Measurements from ENCODE around the gene TEAD4.
A peak's percentile ranks its signal among the peaks of the same experiment; 100 is the strongest.

The TEAD4 gene

GRCh38 chr12:3077572-3078081 lies 118.4 kb downstream of the TEAD4 start:
- H3K27me3 Mint-ChIP-seq (ENCODE audit: low read depth, poor library complexity), result peaks cover 17% of the 10 kb centered on the region
- TF ChIP-seq, protein P1, sequence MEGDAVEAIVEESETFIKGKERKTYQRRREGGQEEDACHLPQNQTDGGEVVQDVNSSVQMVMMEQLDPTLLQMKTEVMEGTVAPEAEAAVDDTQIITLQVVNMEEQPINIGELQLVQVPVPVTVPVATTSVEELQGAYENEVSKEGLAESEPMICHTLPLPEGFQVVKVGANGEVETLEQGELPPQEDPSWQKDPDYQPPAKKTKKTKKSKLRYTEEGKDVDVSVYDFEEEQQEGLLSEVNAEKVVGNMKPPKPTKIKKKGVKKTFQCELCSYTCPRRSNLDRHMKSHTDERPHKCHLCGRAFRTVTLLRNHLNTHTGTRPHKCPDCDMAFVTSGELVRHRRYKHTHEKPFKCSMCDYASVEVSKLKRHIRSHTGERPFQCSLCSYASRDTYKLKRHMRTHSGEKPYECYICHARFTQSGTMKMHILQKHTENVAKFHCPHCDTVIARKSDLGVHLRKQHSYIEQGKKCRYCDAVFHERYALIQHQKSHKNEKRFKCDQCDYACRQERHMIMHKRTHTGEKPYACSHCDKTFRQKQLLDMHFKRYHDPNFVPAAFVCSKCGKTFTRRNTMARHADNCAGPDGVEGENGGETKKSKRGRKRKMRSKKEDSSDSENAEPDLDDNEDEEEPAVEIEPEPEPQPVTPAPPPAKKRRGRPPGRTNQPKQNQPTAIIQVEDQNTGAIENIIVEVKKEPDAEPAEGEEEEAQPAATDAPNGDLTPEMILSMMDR (IDR thresholded peaks at IDR 0.05), result no peak
- peaks cover 7% of the 10 kb centered on the region for H3K9me3 Mint-ChIP-seq
- DNase-seq, result no peak
- peaks cover 35% of the 10 kb centered on the region for H3K4me1 Mint-ChIP-seq
- H3K36me3 Mint-ChIP-seq (ENCODE audit: low read depth), result peaks cover 9% of the 10 kb centered on the region
- H3K27ac Mint-ChIP-seq, result no peak overlapping the region
- H3K4me3 Mint-ChIP-seq, result peak overlapping the region; percentile 82

DNA sequence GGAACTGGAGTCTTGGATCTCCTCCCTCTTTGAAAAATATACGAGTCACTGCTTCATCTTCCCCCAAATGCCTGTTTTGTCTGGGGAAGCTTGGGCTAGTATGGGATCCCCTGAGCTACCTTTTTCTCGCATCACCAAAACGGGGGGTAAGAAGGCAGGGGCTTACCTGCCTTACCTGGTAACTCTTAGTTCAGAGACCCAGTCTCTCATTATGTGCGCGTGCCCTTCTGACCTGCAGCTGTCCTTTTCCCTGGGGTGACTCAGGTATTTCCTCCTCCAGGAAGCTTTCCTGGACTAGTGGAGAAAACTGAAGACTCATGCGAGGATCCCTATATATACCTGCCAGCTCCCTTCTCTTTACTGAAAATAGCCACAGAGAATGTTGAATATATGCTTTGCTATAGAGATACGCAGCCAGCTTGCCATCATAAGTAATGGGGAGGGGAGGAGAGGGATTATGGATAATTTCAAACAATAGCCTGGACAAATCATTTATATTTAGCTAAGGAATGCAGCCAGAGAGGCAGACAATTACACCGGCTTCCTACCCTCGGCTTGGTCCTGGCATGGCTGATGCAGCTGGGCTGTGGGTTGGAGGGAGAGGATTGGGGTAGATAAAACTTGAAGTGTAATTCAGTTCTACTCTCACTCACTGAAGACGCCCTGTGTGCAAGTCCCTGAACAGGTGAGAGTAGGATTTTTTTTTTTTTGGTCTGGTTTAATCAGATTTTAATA lies 119.1 kb downstream of the TEAD4 start:
- no peak for DNase-seq
- Mint-ChIP-seq H3K9me3 (peaks cover 9% of the 10 kb centered on the region), H3K27ac (no peak overlapping the region), H3K4me1 (peaks cover 36% of the 10 kb centered on the region), H3K27me3 (ENCODE audit: low read depth, poor library complexity) (peaks cover 17% of the 10 kb centered on the region), H3K4me3 (peak overlapping the region; percentile 82), H3K36me3 (ENCODE audit: low read depth) (peaks cover 15% of the 10 kb centered on the region)
- TF ChIP-seq, protein P1 (IDR thresholded peaks at IDR 0.05), result no peak

DNA sequence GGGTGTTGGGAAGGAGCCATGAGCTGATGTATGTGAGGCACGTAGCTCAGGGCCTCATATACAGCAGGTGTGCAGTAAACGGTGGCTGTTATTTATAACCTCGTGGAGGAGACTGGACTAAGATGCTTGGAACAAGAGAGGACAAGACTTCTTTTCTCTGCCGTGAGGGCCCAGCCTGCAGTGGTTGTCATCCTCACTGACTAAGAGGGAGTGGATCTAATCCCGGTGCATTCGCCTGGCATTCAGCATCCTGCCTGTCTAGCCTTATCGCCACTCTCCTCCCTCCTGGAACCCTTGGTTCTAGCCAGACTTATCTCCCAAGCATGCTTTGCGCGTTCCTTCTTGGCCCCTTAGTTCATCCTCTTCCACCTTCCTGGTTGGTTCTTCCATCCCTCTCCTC lies 121.9 kb downstream of the TEAD4 start:
- peaks cover 31% of the 10 kb centered on the region for H3K36me3 Mint-ChIP-seq (ENCODE audit: low read depth)
- peaks cover 48% of the 10 kb centered on the region for H3K4me1 Mint-ChIP-seq
- peaks cover 9% of the 10 kb centered on the region for H3K9me3 Mint-ChIP-seq
- DNase-seq, result no peak
- no peak overlapping the region for H3K27ac Mint-ChIP-seq
- H3K4me3 Mint-ChIP-seq, result no peak overlapping the region
- TF ChIP-seq, protein P1 (IDR thresholded peaks at IDR 0.05), result no peak
- peaks cover 12% of the 10 kb centered on the region for H3K27me3 Mint-ChIP-seq (ENCODE audit: low read depth, poor library complexity)

DNA sequence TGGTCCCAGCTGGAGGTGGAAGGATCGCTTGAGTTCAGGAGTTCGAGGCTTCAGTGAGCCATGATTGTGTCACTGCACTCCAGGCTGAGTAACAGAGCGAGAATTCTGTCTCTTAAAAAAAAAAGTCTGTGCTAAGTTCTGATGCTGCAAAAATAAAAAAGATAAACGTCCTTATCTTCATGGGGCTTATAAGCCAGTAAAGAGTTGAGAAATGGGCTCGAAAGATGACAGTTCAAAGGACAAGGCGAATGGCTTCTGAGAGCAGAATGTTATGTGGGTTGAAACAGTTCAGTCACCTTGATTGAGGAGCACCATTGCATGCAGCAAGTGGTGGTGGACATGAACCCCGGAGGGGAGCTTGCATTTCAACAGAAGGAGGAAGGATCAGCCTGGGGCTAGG lies 122.7 kb downstream of the TEAD4 start:
- TF ChIP-seq, protein P1 (IDR thresholded peaks at IDR 0.05), result no peak
- Mint-ChIP-seq H3K4me3 (no peak overlapping the region), H3K36me3 (ENCODE audit: low read depth) (peaks cover 34% of the 10 kb centered on the region), H3K27ac (no peak overlapping the region), H3K27me3 (ENCODE audit: low read depth, poor library complexity) (peaks cover 12% of the 10 kb centered on the region), H3K9me3 (peaks cover 9% of the 10 kb centered on the region), H3K4me1 (peaks cover 54% of the 10 kb centered on the region)
- DNase-seq, result no peak

DNA sequence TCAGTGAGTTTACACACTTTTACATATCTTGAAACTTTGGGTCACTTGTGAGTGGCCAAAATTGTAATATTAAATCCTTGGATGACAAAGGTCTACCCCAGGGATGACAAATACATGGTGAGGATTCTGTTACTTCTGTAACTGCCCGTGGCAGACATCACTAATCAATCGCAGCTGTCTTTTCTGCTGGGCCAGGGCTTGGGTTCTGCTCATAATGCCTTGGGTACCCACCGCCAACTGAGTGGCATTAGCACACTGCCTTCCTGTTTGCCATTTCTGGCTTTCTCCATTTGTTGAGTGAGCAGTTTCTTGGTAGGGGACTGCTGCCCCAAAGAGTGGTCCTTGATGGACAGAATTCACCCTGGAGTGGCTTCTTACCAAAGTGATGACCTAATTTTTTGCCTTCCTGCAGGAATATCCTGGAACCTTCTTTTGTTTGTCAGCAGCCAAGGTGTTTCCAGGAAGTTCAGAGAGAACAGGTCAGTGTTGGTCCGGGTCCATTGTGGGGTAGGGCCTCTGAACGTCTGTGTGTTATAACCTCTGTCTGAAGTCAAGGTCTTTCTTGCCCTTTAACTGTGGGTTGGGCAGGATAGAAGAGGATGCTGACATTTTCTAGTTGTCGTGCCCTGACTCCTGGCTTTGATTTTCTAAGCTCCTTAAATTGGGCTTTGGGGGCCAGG lies 124.2 kb downstream of the TEAD4 start:
- peak overlapping the region; percentile 79 for H3K27ac Mint-ChIP-seq
- no peak for DNase-seq
- TF ChIP-seq, protein P1 (IDR thresholded peaks at IDR 0.05), result no peak

More for the DNA sequence above, 124.2 kb downstream of the TEAD4 start:
- peaks cover 56% of the 10 kb centered on the region for H3K4me1 Mint-ChIP-seq
- peaks cover 4% of the 10 kb centered on the region for H3K27me3 Mint-ChIP-seq (ENCODE audit: low read depth, poor library complexity)
- H3K36me3 Mint-ChIP-seq (ENCODE audit: low read depth), result peaks cover 34% of the 10 kb centered on the region
- no peak overlapping the region for H3K4me3 Mint-ChIP-seq
- peaks cover 9% of the 10 kb centered on the region for H3K9me3 Mint-ChIP-seq

All from nephron progenitor cell (in vitro differentiated cells).